Adrenal gland (tissue), 5 donors: ENCODE measurements around the gene UBE2G2.

ENCODE experiments used
- POLR2A ChIP-seq, 2 donors: fragments of 450-650 bp; IDR thresholded peaks; one replicate each; pipeline ENCODE4 v1.6.1; 2017; ENCODE audit warnings: antibody characterized with exemption in 2 of 2, mild to moderate bottlenecking in 2 of 2, moderate library complexity in 1 of 2
- TF ChIP-seq, protein P1 (sequence below), 6 experiments: fragments of 450-650 bp in 4 of 6; fragments of 200-600 bp in 2 of 6; sonication (generic) in 1 of 6; IDR thresholded peaks; 1 replicate in 5 of 6; 2 replicates in 1 of 6; pipeline versions ENCODE4 v1.5.1 to v1.8.0; 2016 to 2021; ENCODE audit warnings: antibody characterized with exemption in 6 of 6, mild to moderate bottlenecking in 2 of 6, moderate library complexity in 1 of 6
- donor health status: DM: no; HTN: no; CAD: no.

GRCh38 chr21:44844256-44844655 is 42.6 kb upstream of the UBE2G2 start:
- TF ChIP-seq, protein P1, sequence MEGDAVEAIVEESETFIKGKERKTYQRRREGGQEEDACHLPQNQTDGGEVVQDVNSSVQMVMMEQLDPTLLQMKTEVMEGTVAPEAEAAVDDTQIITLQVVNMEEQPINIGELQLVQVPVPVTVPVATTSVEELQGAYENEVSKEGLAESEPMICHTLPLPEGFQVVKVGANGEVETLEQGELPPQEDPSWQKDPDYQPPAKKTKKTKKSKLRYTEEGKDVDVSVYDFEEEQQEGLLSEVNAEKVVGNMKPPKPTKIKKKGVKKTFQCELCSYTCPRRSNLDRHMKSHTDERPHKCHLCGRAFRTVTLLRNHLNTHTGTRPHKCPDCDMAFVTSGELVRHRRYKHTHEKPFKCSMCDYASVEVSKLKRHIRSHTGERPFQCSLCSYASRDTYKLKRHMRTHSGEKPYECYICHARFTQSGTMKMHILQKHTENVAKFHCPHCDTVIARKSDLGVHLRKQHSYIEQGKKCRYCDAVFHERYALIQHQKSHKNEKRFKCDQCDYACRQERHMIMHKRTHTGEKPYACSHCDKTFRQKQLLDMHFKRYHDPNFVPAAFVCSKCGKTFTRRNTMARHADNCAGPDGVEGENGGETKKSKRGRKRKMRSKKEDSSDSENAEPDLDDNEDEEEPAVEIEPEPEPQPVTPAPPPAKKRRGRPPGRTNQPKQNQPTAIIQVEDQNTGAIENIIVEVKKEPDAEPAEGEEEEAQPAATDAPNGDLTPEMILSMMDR (IDR thresholded peaks at IDR 0.05) = no peak
- TF ChIP-seq POLR2A (IDR thresholded peaks at IDR 0.05) = no peak
